ENCODE results near the gene CACNA2D3. TPM values are rescaled to one million over a fixed set of nuclear protein-coding genes. Genes with fewer than 3 reads are reported as not detected.

CACNA2D3 gene
- total and polyA plus RNA-seq, 4 donors: 0.06 to 0.37 (median 0.08) TPM; not detected in 1

DNA sequence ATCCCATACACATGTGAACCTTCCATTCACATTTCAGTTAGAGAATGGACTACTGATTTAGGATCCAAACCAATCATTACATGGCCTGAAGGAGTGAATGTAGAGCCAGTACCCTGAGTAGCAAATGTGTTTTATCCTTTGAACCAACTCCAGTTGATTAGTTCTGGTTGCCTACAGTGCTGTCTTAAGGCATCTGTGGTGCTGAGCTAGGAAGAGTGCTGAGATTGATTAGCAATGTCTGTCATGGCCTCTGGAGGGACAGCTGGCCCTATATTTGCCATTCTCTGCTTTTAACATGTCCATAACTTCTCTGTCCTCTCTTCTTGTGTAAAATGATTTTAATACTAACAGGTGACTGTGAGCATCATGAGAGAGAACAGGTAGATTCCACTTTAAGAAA lies 794.4 kb downstream of the CACNA2D3 start:
- TF ChIP-seq GABPA (IDR thresholded peaks at IDR 0.05 in 1 of 2, conservative IDR thresholded peaks at IDR 0.05 in 1 of 2): no peak
- TF ChIP-seq, protein P1, sequence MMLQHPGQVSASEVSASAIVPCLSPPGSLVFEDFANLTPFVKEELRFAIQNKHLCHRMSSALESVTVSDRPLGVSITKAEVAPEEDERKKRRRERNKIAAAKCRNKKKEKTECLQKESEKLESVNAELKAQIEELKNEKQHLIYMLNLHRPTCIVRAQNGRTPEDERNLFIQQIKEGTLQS (IDR thresholded peaks at IDR 0.05): no peak
- no peak for TF ChIP-seq YY1 (IDR thresholded peaks at IDR 0.05)
- no peak for TF ChIP-seq EGR1 (IDR thresholded peaks at IDR 0.05; ENCODE audit: low read depth in 2 of 2)
- TF ChIP-seq FOXA1 (IDR thresholded peaks at IDR 0.05): no peak
- TF ChIP-seq, protein P2, sequence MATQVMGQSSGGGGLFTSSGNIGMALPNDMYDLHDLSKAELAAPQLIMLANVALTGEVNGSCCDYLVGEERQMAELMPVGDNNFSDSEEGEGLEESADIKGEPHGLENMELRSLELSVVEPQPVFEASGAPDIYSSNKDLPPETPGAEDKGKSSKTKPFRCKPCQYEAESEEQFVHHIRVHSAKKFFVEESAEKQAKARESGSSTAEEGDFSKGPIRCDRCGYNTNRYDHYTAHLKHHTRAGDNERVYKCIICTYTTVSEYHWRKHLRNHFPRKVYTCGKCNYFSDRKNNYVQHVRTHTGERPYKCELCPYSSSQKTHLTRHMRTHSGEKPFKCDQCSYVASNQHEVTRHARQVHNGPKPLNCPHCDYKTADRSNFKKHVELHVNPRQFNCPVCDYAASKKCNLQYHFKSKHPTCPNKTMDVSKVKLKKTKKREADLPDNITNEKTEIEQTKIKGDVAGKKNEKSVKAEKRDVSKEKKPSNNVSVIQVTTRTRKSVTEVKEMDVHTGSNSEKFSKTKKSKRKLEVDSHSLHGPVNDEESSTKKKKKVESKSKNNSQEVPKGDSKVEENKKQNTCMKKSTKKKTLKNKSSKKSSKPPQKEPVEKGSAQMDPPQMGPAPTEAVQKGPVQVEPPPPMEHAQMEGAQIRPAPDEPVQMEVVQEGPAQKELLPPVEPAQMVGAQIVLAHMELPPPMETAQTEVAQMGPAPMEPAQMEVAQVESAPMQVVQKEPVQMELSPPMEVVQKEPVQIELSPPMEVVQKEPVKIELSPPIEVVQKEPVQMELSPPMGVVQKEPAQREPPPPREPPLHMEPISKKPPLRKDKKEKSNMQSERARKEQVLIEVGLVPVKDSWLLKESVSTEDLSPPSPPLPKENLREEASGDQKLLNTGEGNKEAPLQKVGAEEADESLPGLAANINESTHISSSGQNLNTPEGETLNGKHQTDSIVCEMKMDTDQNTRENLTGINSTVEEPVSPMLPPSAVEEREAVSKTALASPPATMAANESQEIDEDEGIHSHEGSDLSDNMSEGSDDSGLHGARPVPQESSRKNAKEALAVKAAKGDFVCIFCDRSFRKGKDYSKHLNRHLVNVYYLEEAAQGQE (IDR thresholded peaks at IDR 0.05): no peak
- TF ChIP-seq HNF4G (IDR thresholded peaks at IDR 0.05): no peak
- TF ChIP-seq RAD21 (IDR thresholded peaks at IDR 0.05): no peak
- TF ChIP-seq SP1 (IDR thresholded peaks at IDR 0.05): no peak
- TF ChIP-seq FOXA2 (IDR thresholded peaks at IDR 0.05): no peak
- TF ChIP-seq JUND (IDR thresholded peaks at IDR 0.05): no peak
- TF ChIP-seq RXRA (IDR thresholded peaks at IDR 0.05): no peak
- TF ChIP-seq HNF4A (conservative IDR thresholded peaks at IDR 0.05): no peak
- TF ChIP-seq, protein P3, sequence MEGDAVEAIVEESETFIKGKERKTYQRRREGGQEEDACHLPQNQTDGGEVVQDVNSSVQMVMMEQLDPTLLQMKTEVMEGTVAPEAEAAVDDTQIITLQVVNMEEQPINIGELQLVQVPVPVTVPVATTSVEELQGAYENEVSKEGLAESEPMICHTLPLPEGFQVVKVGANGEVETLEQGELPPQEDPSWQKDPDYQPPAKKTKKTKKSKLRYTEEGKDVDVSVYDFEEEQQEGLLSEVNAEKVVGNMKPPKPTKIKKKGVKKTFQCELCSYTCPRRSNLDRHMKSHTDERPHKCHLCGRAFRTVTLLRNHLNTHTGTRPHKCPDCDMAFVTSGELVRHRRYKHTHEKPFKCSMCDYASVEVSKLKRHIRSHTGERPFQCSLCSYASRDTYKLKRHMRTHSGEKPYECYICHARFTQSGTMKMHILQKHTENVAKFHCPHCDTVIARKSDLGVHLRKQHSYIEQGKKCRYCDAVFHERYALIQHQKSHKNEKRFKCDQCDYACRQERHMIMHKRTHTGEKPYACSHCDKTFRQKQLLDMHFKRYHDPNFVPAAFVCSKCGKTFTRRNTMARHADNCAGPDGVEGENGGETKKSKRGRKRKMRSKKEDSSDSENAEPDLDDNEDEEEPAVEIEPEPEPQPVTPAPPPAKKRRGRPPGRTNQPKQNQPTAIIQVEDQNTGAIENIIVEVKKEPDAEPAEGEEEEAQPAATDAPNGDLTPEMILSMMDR (IDR thresholded peaks at IDR 0.05; ENCODE audit: low read depth, low read length, missing input control): no peak
- no peak for TF ChIP-seq TAF1 (conservative IDR thresholded peaks at IDR 0.05)
- TF ChIP-seq, protein P4, sequence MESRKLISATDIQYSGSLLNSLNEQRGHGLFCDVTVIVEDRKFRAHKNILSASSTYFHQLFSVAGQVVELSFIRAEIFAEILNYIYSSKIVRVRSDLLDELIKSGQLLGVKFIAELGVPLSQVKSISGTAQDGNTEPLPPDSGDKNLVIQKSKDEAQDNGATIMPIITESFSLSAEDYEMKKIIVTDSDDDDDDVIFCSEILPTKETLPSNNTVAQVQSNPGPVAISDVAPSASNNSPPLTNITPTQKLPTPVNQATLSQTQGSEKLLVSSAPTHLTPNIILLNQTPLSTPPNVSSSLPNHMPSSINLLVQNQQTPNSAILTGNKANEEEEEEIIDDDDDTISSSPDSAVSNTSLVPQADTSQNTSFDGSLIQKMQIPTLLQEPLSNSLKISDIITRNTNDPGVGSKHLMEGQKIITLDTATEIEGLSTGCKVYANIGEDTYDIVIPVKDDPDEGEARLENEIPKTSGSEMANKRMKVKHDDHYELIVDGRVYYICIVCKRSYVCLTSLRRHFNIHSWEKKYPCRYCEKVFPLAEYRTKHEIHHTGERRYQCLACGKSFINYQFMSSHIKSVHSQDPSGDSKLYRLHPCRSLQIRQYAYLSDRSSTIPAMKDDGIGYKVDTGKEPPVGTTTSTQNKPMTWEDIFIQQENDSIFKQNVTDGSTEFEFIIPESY (IDR thresholded peaks at IDR 0.05): no peak

DNA sequence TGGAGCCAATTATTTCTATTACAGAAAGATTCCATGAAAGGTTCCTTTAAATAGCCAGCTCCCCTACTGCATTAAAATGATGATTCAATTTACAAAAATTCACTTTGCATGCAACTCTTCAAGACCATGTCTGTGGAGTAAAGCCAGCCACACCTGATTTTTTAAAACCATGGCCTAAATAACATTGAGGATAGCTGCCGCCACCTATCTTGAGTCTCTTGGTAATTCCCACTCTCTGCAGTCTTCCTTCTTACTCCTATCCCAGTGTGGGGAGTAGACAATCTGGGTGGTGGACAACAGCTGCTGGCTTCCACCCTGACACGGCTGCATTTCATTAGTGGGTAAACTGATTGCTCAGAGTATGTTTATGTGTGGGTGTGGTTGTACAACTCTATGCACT lies 794.8 kb downstream of the CACNA2D3 start:
- peaks cover 0 to 1% (median 0%) of the 10 kb centered on the region in 4 donors for H3K9me3 ChIP-seq (ENCODE audit: control insufficient read depth in 4 of 4, low read length in 3 of 4)
- no peak overlapping the region for H3K4me3 ChIP-seq (ENCODE audit: low read depth in 1 of 3, low read length in 3 of 3)
- no peaks in the 10 kb centered on the region for H3K4me1 ChIP-seq (ENCODE audit: control insufficient read depth in 4 of 4, insufficient read depth in 4 of 4, low read length in 3 of 4)
- no peak overlapping the region for H3K9ac ChIP-seq (ENCODE audit: low read depth in 1 of 2, low read length in 2 of 2)
- H3K27ac ChIP-seq (ENCODE audit: low read depth in 1 of 2, low read length in 2 of 2): no peak overlapping the region
- no peaks in the 10 kb centered on the region for H3K36me3 ChIP-seq (ENCODE audit: control insufficient read depth in 4 of 4, insufficient read depth in 3 of 4, low read depth in 1 of 4, low read length in 3 of 4)
- no peak for DNase-seq (ENCODE audit: low spot score)
- 93% methylated on average over 2 of the region's 2 CpGs for WGBS
- no peaks in the 10 kb centered on the region for H3K27me3 ChIP-seq (ENCODE audit: control insufficient read depth in 4 of 4, insufficient read depth in 4 of 4, low read length in 3 of 4)
- TF ChIP-seq, protein P1 (IDR thresholded peaks at IDR 0.05): no peak
- TF ChIP-seq YY1 (IDR thresholded peaks at IDR 0.05): no peak
- TF ChIP-seq, protein P3 (IDR thresholded peaks at IDR 0.05; ENCODE audit: low read depth, low read length, missing input control): no peak
- TF ChIP-seq FOXA1 (IDR thresholded peaks at IDR 0.05): no peak
- no peak for TF ChIP-seq HNF4G (IDR thresholded peaks at IDR 0.05)
- no peak for TF ChIP-seq HNF4A (conservative IDR thresholded peaks at IDR 0.05)
- TF ChIP-seq, protein P5, sequence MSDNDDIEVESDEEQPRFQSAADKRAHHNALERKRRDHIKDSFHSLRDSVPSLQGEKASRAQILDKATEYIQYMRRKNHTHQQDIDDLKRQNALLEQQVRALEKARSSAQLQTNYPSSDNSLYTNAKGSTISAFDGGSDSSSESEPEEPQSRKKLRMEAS (IDR thresholded peaks at IDR 0.05): no peak
- TF ChIP-seq NR2F2 (IDR thresholded peaks at IDR 0.05): no peak
- TF ChIP-seq SP1 (IDR thresholded peaks at IDR 0.05): no peak
- TF ChIP-seq, protein P4 (IDR thresholded peaks at IDR 0.05): no peak
- no peak for TF ChIP-seq JUND (IDR thresholded peaks at IDR 0.05)
- no peak for TF ChIP-seq RAD21 (IDR thresholded peaks at IDR 0.05)
- no peak for TF ChIP-seq EGR1 (IDR thresholded peaks at IDR 0.05; ENCODE audit: low read depth in 2 of 2)

More for the DNA sequence above, 794.4 kb downstream of the CACNA2D3 start:
- no peak overlapping the region for H3K4me3 ChIP-seq (ENCODE audit: low read depth in 1 of 3, low read length in 3 of 3)
- no peak for DNase-seq (ENCODE audit: low spot score)
- H3K9me3 ChIP-seq (ENCODE audit: control insufficient read depth in 4 of 4, low read length in 3 of 4): peaks cover 0 to 1% (median 0%) of the 10 kb centered on the region in 4 donors
- H3K9ac ChIP-seq (ENCODE audit: low read depth in 1 of 2, low read length in 2 of 2): no peak overlapping the region
- H3K27ac ChIP-seq (ENCODE audit: low read depth in 1 of 2, low read length in 2 of 2): no peak overlapping the region
- no peaks in the 10 kb centered on the region for H3K27me3 ChIP-seq (ENCODE audit: control insufficient read depth in 4 of 4, insufficient read depth in 4 of 4, low read length in 3 of 4)
- no peaks in the 10 kb centered on the region for H3K4me1 ChIP-seq (ENCODE audit: control insufficient read depth in 4 of 4, insufficient read depth in 4 of 4, low read length in 3 of 4)
- H3K36me3 ChIP-seq (ENCODE audit: control insufficient read depth in 4 of 4, insufficient read depth in 3 of 4, low read depth in 1 of 4, low read length in 3 of 4): no peaks in the 10 kb centered on the region
